ENCODE data around the gene PTPRN2. TPM values are rescaled to one million over a fixed set of nuclear protein-coding genes. Genes with fewer than 3 reads are reported as not detected.
"Not testable (repeated sequence)": the region's sequence is repeated elsewhere in the genome, so short reads cannot be mapped to it uniquely, and the experiment has no call there.

PTPRN2 gene
- total and polyA plus RNA-seq, 2 donors (not counting 1 experiment from before 2014, with no cell fraction given): 0.54 to 1.2 TPM

DNA sequence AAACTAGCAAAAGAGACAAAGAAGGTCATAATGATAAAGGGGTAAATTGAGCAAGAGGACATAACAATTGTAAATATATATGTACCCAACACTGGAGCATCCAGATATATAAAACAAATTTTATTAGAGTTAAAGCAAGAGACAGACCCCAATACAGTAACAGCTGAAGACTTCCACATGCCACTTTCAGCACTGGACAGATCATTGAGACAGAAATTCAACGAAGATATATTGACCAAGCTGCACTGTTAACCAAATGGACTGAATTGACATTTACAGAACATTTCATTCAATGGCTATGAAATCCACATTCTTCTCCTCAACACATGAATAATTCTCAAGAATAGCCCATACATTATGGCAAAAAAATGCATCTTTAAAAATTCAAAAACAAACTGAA is 378.2 kb downstream of the PTPRN2 start:
- H4K20me1 ChIP-seq (ENCODE audit: control insufficient read depth, extremely low read depth, insufficient read depth, low read length): no peaks in the 10 kb centered on the region
- no peaks in the 10 kb centered on the region for H3K9me3 ChIP-seq (ENCODE audit: control insufficient read depth, insufficient read depth, low read depth, low read length)
- H3K79me2 ChIP-seq (ENCODE audit: control insufficient read depth, insufficient read depth, low read length): no peaks in the 10 kb centered on the region
- H3K27me3 ChIP-seq (ENCODE audit: control insufficient read depth, insufficient read depth, low read length): no peaks in the 10 kb centered on the region
- H3K4me2 ChIP-seq (ENCODE audit: extremely low read depth, insufficient read depth, low read length): no peak overlapping the region
- no peak overlapping the region for H3K9ac ChIP-seq (ENCODE audit: insufficient read depth, low read length)
- TF ChIP-seq EZH2 (IDR thresholded peaks at IDR 0.05; ENCODE audit: low read length, missing control alignments) (no peak), CTCF (conservative IDR thresholded peaks at IDR 0.05 in 1 of 2, IDR thresholded peaks at IDR 0.05 in 1 of 2; ENCODE audit: low read depth in 1 of 2, low read length in 2 of 2) (no peak)
- no peaks in the 10 kb centered on the region for H3K36me3 ChIP-seq (ENCODE audit: control insufficient read depth, insufficient read depth, low read length)
- no peak overlapping the region for H2AFZ ChIP-seq (ENCODE audit: low read length)
- DNase-seq (ENCODE audit: low read depth in 2 of 2): no peak
- H3K27ac ChIP-seq (ENCODE audit: insufficient read depth, low read length): no peak overlapping the region
- no peaks in the 10 kb centered on the region for H3K4me1 ChIP-seq (ENCODE audit: control insufficient read depth, extremely low read depth, insufficient read depth, low read length)
- H3K4me3 ChIP-seq (replicated peaks in 1 of 4; ENCODE audit: control extremely low read depth in 1 of 4, insufficient read depth in 1 of 4, low read depth in 3 of 4, low read length in 4 of 4): no peak overlapping the region

DNA sequence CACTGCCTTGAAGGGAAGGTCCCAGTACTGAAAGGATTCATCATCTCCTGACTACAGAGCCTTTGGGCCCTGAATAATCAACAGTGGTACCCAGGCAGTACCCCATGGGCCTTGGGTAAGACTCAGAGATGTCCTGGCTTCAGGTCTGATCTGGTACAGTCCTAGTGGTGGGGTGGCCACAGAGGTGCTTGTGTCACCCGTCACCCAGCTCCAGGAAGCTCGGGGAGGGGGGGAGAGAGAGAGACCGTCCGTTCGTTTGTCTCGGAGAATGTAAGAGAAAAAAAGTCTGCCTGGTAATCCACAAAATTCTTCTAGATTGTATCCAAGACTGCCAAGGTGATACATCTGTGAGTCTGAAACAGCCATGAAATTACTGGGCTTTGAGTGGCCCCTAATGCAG is 381.3 kb downstream of the PTPRN2 start:
- Histone ChIP-seq H3K79me2 (ENCODE audit: control insufficient read depth, insufficient read depth, low read length) (no peaks in the 10 kb centered on the region), H3K27me3 (ENCODE audit: control insufficient read depth, insufficient read depth, low read length) (no peaks in the 10 kb centered on the region), H3K36me3 (ENCODE audit: control insufficient read depth, insufficient read depth, low read length) (no peaks in the 10 kb centered on the region), H2AFZ (ENCODE audit: low read length) (no peak overlapping the region), H3K4me3 (replicated peaks in 1 of 4; ENCODE audit: control extremely low read depth in 1 of 4, insufficient read depth in 1 of 4, low read depth in 3 of 4, low read length in 4 of 4) (no peak overlapping the region), H3K27ac (ENCODE audit: insufficient read depth, low read length) (no peak overlapping the region), H3K9ac (ENCODE audit: insufficient read depth, low read length) (no peak overlapping the region), H3K4me2 (ENCODE audit: extremely low read depth, insufficient read depth, low read length) (no peak overlapping the region), H3K4me1 (ENCODE audit: control insufficient read depth, extremely low read depth, insufficient read depth, low read length) (no peaks in the 10 kb centered on the region), H3K9me3 (ENCODE audit: control insufficient read depth, insufficient read depth, low read depth, low read length) (no peaks in the 10 kb centered on the region), H4K20me1 (ENCODE audit: control insufficient read depth, extremely low read depth, insufficient read depth, low read length) (no peaks in the 10 kb centered on the region)
- TF ChIP-seq EZH2 (IDR thresholded peaks at IDR 0.05; ENCODE audit: low read length, missing control alignments) (no peak), CTCF (conservative IDR thresholded peaks at IDR 0.05 in 1 of 2, IDR thresholded peaks at IDR 0.05 in 1 of 2; ENCODE audit: low read depth in 1 of 2, low read length in 2 of 2) (no peak)
- DNase-seq (ENCODE audit: low read depth in 2 of 2): no peak

DNA sequence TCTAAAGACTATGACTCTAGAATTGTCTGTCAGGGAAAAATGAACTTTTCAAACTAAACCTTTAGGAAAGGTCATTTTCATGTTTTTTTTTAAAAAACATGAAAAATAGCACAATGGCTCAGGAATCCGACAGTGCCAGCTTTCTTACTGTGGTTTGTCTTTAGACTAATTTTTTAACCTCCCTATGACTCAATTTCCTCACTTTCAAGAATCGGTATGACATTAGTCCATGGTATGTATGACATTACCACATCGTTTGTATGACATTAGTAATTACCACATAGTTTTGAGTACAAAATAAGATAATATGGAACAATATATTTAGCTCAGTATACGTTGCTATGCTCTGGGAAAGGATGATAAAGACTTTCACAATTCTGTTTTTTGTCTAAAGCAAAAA is 383.2 kb downstream of the PTPRN2 start:
- no peak overlapping the region for H3K4me3 ChIP-seq (replicated peaks in 1 of 4; ENCODE audit: control extremely low read depth in 1 of 4, insufficient read depth in 1 of 4, low read depth in 3 of 4, low read length in 4 of 4)
- H3K79me2 ChIP-seq (ENCODE audit: control insufficient read depth, insufficient read depth, low read length): no peaks in the 10 kb centered on the region
- H3K4me1 ChIP-seq (ENCODE audit: control insufficient read depth, extremely low read depth, insufficient read depth, low read length): no peaks in the 10 kb centered on the region
- H3K27me3 ChIP-seq (ENCODE audit: control insufficient read depth, insufficient read depth, low read length): no peaks in the 10 kb centered on the region
- no peak overlapping the region for H3K27ac ChIP-seq (ENCODE audit: insufficient read depth, low read length)
- H3K9ac ChIP-seq (ENCODE audit: insufficient read depth, low read length): no peak overlapping the region
- H3K36me3 ChIP-seq (ENCODE audit: control insufficient read depth, insufficient read depth, low read length): no peaks in the 10 kb centered on the region
- DNase-seq (ENCODE audit: low read depth in 2 of 2): peak in 1 of 2 donors; percentile 52
- no peak overlapping the region for H3K4me2 ChIP-seq (ENCODE audit: extremely low read depth, insufficient read depth, low read length)
- TF ChIP-seq CTCF (conservative IDR thresholded peaks at IDR 0.05 in 1 of 2, IDR thresholded peaks at IDR 0.05 in 1 of 2; ENCODE audit: low read depth in 1 of 2, low read length in 2 of 2) (no peak), EZH2 (IDR thresholded peaks at IDR 0.05; ENCODE audit: low read length, missing control alignments) (no peak)
- no peaks in the 10 kb centered on the region for H4K20me1 ChIP-seq (ENCODE audit: control insufficient read depth, extremely low read depth, insufficient read depth, low read length)
- no peaks in the 10 kb centered on the region for H3K9me3 ChIP-seq (ENCODE audit: control insufficient read depth, insufficient read depth, low read depth, low read length)
- H2AFZ ChIP-seq (ENCODE audit: low read length): no peak overlapping the region

- H2AFZ ChIP-seq (ENCODE audit: low read length); H3K27me3 ChIP-seq (ENCODE audit: control insufficient read depth, insufficient read depth, low read length); H3K27ac ChIP-seq (ENCODE audit: insufficient read depth, low read length); H3K4me1 ChIP-seq (ENCODE audit: control insufficient read depth, extremely low read depth, insufficient read depth, low read length); H3K9me3 ChIP-seq (ENCODE audit: control insufficient read depth, insufficient read depth, low read depth, low read length); DNase-seq (ENCODE audit: low read depth in 2 of 2); H4K20me1 ChIP-seq (ENCODE audit: control insufficient read depth, extremely low read depth, insufficient read depth, low read length); H3K36me3 ChIP-seq (ENCODE audit: control insufficient read depth, insufficient read depth, low read length); H3K4me3 ChIP-seq (replicated peaks in 1 of 4; ENCODE audit: control extremely low read depth in 1 of 4, insufficient read depth in 1 of 4, low read depth in 3 of 4, low read length in 4 of 4); H3K79me2 ChIP-seq (ENCODE audit: control insufficient read depth, insufficient read depth, low read length); H3K9ac ChIP-seq (ENCODE audit: insufficient read depth, low read length); H3K4me2 ChIP-seq (ENCODE audit: extremely low read depth, insufficient read depth, low read length): not testable (repeated sequence)
These were observed 383.7 kb downstream of the PTPRN2 start for GRCh38 chr7:158203948-158204347.

Data from fibroblast of lung (primary cell).